GM12873 (cell line): Measurements from ENCODE around the gene DNAH6.

Source experiments
- CTCF ChIP-seq: IDR thresholded peaks from 2 replicates; pipeline ENCODE4 v1.5.1; 2012; ENCODE audit warnings: low read depth, mild to moderate bottlenecking, moderate library complexity, low read length, control low read depth; ENCODE audit not compliant: insufficient read depth; ENCODE audit errors: missing control alignments

DNAH6 gene

GRCh38 chr2:84811839-84812431 is 295.6 kb downstream of the DNAH6 start:
- no peak for TF ChIP-seq CTCF

GRCh38 chr2:84815146-84815545 is 298.8 kb downstream of the DNAH6 start:
- no peak for TF ChIP-seq CTCF

- TF ChIP-seq CTCF, result no peak
Measured at GRCh38 chr2:84816426-84817026, 300.2 kb downstream of the DNAH6 start.

GRCh38 chr2:84817239-84817655 is 300.9 kb downstream of the DNAH6 start:
- no peak for TF ChIP-seq CTCF

- no peak for TF ChIP-seq CTCF
Measured at GRCh38 chr2:84821806-84822205, 305.5 kb downstream of the DNAH6 start.

GRCh38 chr2:84823229-84823628 is 306.9 kb downstream of the DNAH6 start:
- TF ChIP-seq CTCF, result no peak

GRCh38 chr2:84823788-84824187 is 307.5 kb downstream of the DNAH6 start:
- TF ChIP-seq CTCF, result no peak
